Measurements from ENCODE around the gene PCDHGA11.
"Not testable (repeated sequence)": the region's sequence is repeated elsewhere in the genome, so short reads cannot be mapped to it uniquely, and the experiment has no call there.

The PCDHGA11 gene

GRCh38 chr5:141422742-141423291, 2.0 kb downstream of the PCDHGA11 start:
- Histone ChIP-seq H3K4me1 (ENCODE audit: insufficient read depth, low read length) (no peaks in the 10 kb centered on the region), H3K36me3 (ENCODE audit: insufficient read depth, low read depth, low read length) (peaks cover 32% of the 10 kb centered on the region; the same call in 1 of the 2 replicates), H3K27me3 (ENCODE audit: insufficient read depth, low read length) (peaks cover 13% of the 10 kb centered on the region), H3K27ac (ENCODE audit: low read length) (no peak overlapping the region), H3K9me3 (ENCODE audit: insufficient read depth, low read depth, low read length) (peaks cover 87% of the 10 kb centered on the region), H3K9ac (ENCODE audit: low read depth, low read length) (no peak overlapping the region), H3K4me3 (ENCODE audit: low read length) (no peak overlapping the region)

GRCh38 chr5:141427783-141428426, 7.1 kb downstream of the PCDHGA11 start:
- Histone ChIP-seq H3K36me3 (ENCODE audit: insufficient read depth, low read depth, low read length) (peaks cover 12% of the 10 kb centered on the region; the same call in 1 of the 2 replicates), H3K4me1 (ENCODE audit: insufficient read depth, low read length) (no peaks in the 10 kb centered on the region), H3K9me3 (ENCODE audit: insufficient read depth, low read depth, low read length) (peaks cover 79% of the 10 kb centered on the region), H3K27me3 (ENCODE audit: insufficient read depth, low read length) (no peaks in the 10 kb centered on the region), H3K27ac (ENCODE audit: low read length) (no peak overlapping the region), H3K9ac (ENCODE audit: low read depth, low read length) (no peak overlapping the region), H3K4me3 (ENCODE audit: low read length) (no peak overlapping the region)

- peaks cover 61% of the 10 kb centered on the region for H3K9me3 ChIP-seq (ENCODE audit: insufficient read depth, low read depth, low read length)
- no peaks in the 10 kb centered on the region for H3K4me1 ChIP-seq (ENCODE audit: insufficient read depth, low read length)
- H3K4me3 ChIP-seq (ENCODE audit: low read length), result no peak within 1 kb of the TSS
- H3K9ac ChIP-seq (ENCODE audit: low read depth, low read length), result no peak within 1 kb of the TSS
- H3K36me3 ChIP-seq (ENCODE audit: insufficient read depth, low read depth, low read length), result peaks cover 12% of the 10 kb centered on the region; the same call in 1 of the 2 replicates
- no peaks in the 10 kb centered on the region for H3K27me3 ChIP-seq (ENCODE audit: insufficient read depth, low read length)
- H3K27ac ChIP-seq (ENCODE audit: low read length), result no peak within 1 kb of the TSS
These were observed 9.7 kb downstream of the PCDHGA11 start, which contains the start of gene PCDHGA12 for GRCh38 chr5:141430332-141431113. Gene PCDHGA12 (plus strand): TSS chr5:141430507. CDS start chr5:141430760, 253 bp downstream.

- no peak overlapping the region for H3K9ac ChIP-seq (ENCODE audit: low read depth, low read length)
- no peak overlapping the region for H3K4me3 ChIP-seq (ENCODE audit: low read length)
- no peaks in the 10 kb centered on the region for H3K27me3 ChIP-seq (ENCODE audit: insufficient read depth, low read length)
- no peaks in the 10 kb centered on the region for H3K4me1 ChIP-seq (ENCODE audit: insufficient read depth, low read length)
- no peak overlapping the region for H3K27ac ChIP-seq (ENCODE audit: low read length)
- peaks cover 7% of the 10 kb centered on the region; the same call in 1 of the 2 replicates for H3K36me3 ChIP-seq (ENCODE audit: insufficient read depth, low read depth, low read length)
- peaks cover 53% of the 10 kb centered on the region for H3K9me3 ChIP-seq (ENCODE audit: insufficient read depth, low read depth, low read length)
These were observed 10.4 kb downstream of the PCDHGA11 start for GRCh38 chr5:141431286-141431685.

- H3K36me3 ChIP-seq (ENCODE audit: insufficient read depth, low read depth, low read length), result not testable (repeated sequence)
- H3K9me3 ChIP-seq (ENCODE audit: insufficient read depth, low read depth, low read length), result peaks cover 43% of the 10 kb centered on the region
These were observed 11.5 kb downstream of the PCDHGA11 start for GRCh38 chr5:141432308-141432707.

GRCh38 chr5:141432726-141433125, 11.9 kb downstream of the PCDHGA11 start:
- H3K9me3 ChIP-seq (ENCODE audit: insufficient read depth, low read depth, low read length), result peaks cover 39% of the 10 kb centered on the region
- H3K27ac ChIP-seq (ENCODE audit: low read length); H3K4me3 ChIP-seq (ENCODE audit: low read length); H3K27me3 ChIP-seq (ENCODE audit: insufficient read depth, low read length); H3K36me3 ChIP-seq (ENCODE audit: insufficient read depth, low read depth, low read length); H3K9ac ChIP-seq (ENCODE audit: low read depth, low read length); H3K4me1 ChIP-seq (ENCODE audit: insufficient read depth, low read length): not testable (repeated sequence)

More at GRCh38 chr5:141432308-141432707, 11.5 kb downstream of the PCDHGA11 start:
- not testable (repeated sequence) for H3K4me1 ChIP-seq (ENCODE audit: insufficient read depth, low read length); H3K9ac ChIP-seq (ENCODE audit: low read depth, low read length); H3K27me3 ChIP-seq (ENCODE audit: insufficient read depth, low read length); H3K4me3 ChIP-seq (ENCODE audit: low read length); H3K27ac ChIP-seq (ENCODE audit: low read length)

GRCh38 chr5:141434006-141434405, 13.2 kb downstream of the PCDHGA11 start:
- Histone ChIP-seq H3K4me3 (ENCODE audit: low read length) (no peak overlapping the region), H3K9me3 (ENCODE audit: insufficient read depth, low read depth, low read length) (peaks cover 27% of the 10 kb centered on the region), H3K4me1 (ENCODE audit: insufficient read depth, low read length) (no peaks in the 10 kb centered on the region), H3K27me3 (ENCODE audit: insufficient read depth, low read length) (no peaks in the 10 kb centered on the region), H3K27ac (ENCODE audit: low read length) (no peak overlapping the region), H3K9ac (ENCODE audit: low read depth, low read length) (no peak overlapping the region), H3K36me3 (ENCODE audit: insufficient read depth, low read depth, low read length) (peaks cover 6% of the 10 kb centered on the region; the same call in 1 of the 2 replicates)

GRCh38 chr5:141437221-141437620, 16.4 kb downstream of the PCDHGA11 start:
- Histone ChIP-seq H3K4me1 (ENCODE audit: insufficient read depth, low read length) (no peaks in the 10 kb centered on the region), H3K27ac (ENCODE audit: low read length) (no peak overlapping the region), H3K9ac (ENCODE audit: low read depth, low read length) (no peak overlapping the region), H3K27me3 (ENCODE audit: insufficient read depth, low read length) (no peaks in the 10 kb centered on the region), H3K9me3 (ENCODE audit: insufficient read depth, low read depth, low read length) (peaks cover under 1% of the 10 kb centered on the region), H3K4me3 (ENCODE audit: low read length) (no peak overlapping the region), H3K36me3 (ENCODE audit: insufficient read depth, low read depth, low read length) (no peaks in the 10 kb centered on the region)

- H3K4me1 ChIP-seq (ENCODE audit: insufficient read depth, low read length), result no peaks in the 10 kb centered on the region
- no peaks in the 10 kb centered on the region for H3K27me3 ChIP-seq (ENCODE audit: insufficient read depth, low read length)
- no peaks in the 10 kb centered on the region for H3K9me3 ChIP-seq (ENCODE audit: insufficient read depth, low read depth, low read length)
- no peaks in the 10 kb centered on the region for H3K36me3 ChIP-seq (ENCODE audit: insufficient read depth, low read depth, low read length)
- no peak overlapping the region for H3K4me3 ChIP-seq (ENCODE audit: low read length)
- no peak overlapping the region for H3K27ac ChIP-seq (ENCODE audit: low read length)
- H3K9ac ChIP-seq (ENCODE audit: low read depth, low read length), result no peak overlapping the region
These were observed 18.7 kb downstream of the PCDHGA11 start for GRCh38 chr5:141439411-141440141.

GRCh38 chr5:141440341-141440740, 19.5 kb downstream of the PCDHGA11 start:
- Histone ChIP-seq H3K27me3 (ENCODE audit: insufficient read depth, low read length) (no peaks in the 10 kb centered on the region), H3K9ac (ENCODE audit: low read depth, low read length) (no peak overlapping the region), H3K27ac (ENCODE audit: low read length) (no peak overlapping the region), H3K9me3 (ENCODE audit: insufficient read depth, low read depth, low read length) (no peaks in the 10 kb centered on the region; the same call in 1 of the 2 replicates), H3K4me3 (ENCODE audit: low read length) (no peak overlapping the region), H3K36me3 (ENCODE audit: insufficient read depth, low read depth, low read length) (no peaks in the 10 kb centered on the region), H3K4me1 (ENCODE audit: insufficient read depth, low read length) (no peaks in the 10 kb centered on the region)

GRCh38 chr5:141441571-141442170, 20.8 kb downstream of the PCDHGA11 start:
- H3K9ac ChIP-seq (ENCODE audit: low read depth, low read length), result no peak overlapping the region
- no peaks in the 10 kb centered on the region for H3K27me3 ChIP-seq (ENCODE audit: insufficient read depth, low read length)
- no peaks in the 10 kb centered on the region for H3K4me1 ChIP-seq (ENCODE audit: insufficient read depth, low read length)
- H3K36me3 ChIP-seq (ENCODE audit: insufficient read depth, low read depth, low read length), result no peaks in the 10 kb centered on the region
- no peaks in the 10 kb centered on the region; the same call in 1 of the 2 replicates for H3K9me3 ChIP-seq (ENCODE audit: insufficient read depth, low read depth, low read length)
- no peak overlapping the region for H3K4me3 ChIP-seq (ENCODE audit: low read length)
- no peak overlapping the region for H3K27ac ChIP-seq (ENCODE audit: low read length)

All from iPS-20b (cell line).